ENCODE measurements around the gene EBNA1BP2.
A peak's percentile ranks its signal among the peaks of the same experiment; 100 is the strongest.

Gene EBNA1BP2

GRCh38 chr1:43147625-43148327, 24.3 kb downstream of the EBNA1BP2 start:
- H3K4me2 ChIP-seq (ENCODE audit: low read depth, low read length, poor library complexity, severe bottlenecking), result no peak overlapping the region
- H4K20me1 ChIP-seq (ENCODE audit: insufficient read depth, low read length, poor library complexity, severe bottlenecking), result no peaks in the 10 kb centered on the region
- no peak overlapping the region for H3K4me3 ChIP-seq (ENCODE audit: low read length, poor library complexity, severe bottlenecking)
- no peak overlapping the region for H3K9ac ChIP-seq (ENCODE audit: low read depth, low read length, poor library complexity, severe bottlenecking)
- TF ChIP-seq EZH2phosphoT487 (IDR thresholded peaks at IDR 0.05; ENCODE audit: borderline replicate concordance), result no peak
- TF ChIP-seq, protein P1, sequence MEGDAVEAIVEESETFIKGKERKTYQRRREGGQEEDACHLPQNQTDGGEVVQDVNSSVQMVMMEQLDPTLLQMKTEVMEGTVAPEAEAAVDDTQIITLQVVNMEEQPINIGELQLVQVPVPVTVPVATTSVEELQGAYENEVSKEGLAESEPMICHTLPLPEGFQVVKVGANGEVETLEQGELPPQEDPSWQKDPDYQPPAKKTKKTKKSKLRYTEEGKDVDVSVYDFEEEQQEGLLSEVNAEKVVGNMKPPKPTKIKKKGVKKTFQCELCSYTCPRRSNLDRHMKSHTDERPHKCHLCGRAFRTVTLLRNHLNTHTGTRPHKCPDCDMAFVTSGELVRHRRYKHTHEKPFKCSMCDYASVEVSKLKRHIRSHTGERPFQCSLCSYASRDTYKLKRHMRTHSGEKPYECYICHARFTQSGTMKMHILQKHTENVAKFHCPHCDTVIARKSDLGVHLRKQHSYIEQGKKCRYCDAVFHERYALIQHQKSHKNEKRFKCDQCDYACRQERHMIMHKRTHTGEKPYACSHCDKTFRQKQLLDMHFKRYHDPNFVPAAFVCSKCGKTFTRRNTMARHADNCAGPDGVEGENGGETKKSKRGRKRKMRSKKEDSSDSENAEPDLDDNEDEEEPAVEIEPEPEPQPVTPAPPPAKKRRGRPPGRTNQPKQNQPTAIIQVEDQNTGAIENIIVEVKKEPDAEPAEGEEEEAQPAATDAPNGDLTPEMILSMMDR (conservative IDR thresholded peaks at IDR 0.05; ENCODE audit: low read length), result no peak
- no peaks in the 10 kb centered on the region for H3K4me1 ChIP-seq (ENCODE audit: insufficient read depth, low read length, poor library complexity, severe bottlenecking)
- H3F3A ChIP-seq (ENCODE audit: low read depth), result no peaks in the 10 kb centered on the region
- no peaks in the 10 kb centered on the region for H3K9me3 ChIP-seq (ENCODE audit: insufficient read depth, low read depth, low read length)
- H2AFZ ChIP-seq (ENCODE audit: low read length), result no peak overlapping the region
- H3K79me2 ChIP-seq (ENCODE audit: insufficient read depth, low read length), result no peaks in the 10 kb centered on the region
- H3K27me3 ChIP-seq (ENCODE audit: insufficient read depth, low read length, poor library complexity, severe bottlenecking), result peaks cover 6% of the 10 kb centered on the region
- H3K36me3 ChIP-seq (ENCODE audit: insufficient read depth, low read length), result no peaks in the 10 kb centered on the region
- no peaks in the 10 kb centered on the region for H3K9me2 ChIP-seq (replicated peaks; ENCODE audit: low read depth, low read length)

- no peaks in the 10 kb centered on the region for H3F3A ChIP-seq (ENCODE audit: low read depth)
- peaks cover 6% of the 10 kb centered on the region for H3K27me3 ChIP-seq (ENCODE audit: insufficient read depth, low read length, poor library complexity, severe bottlenecking)
- H3K4me3 ChIP-seq (ENCODE audit: low read length, poor library complexity, severe bottlenecking), result no peak overlapping the region
- TF ChIP-seq EZH2phosphoT487 (IDR thresholded peaks at IDR 0.05; ENCODE audit: borderline replicate concordance), result no peak
- TF ChIP-seq, protein P1 (conservative IDR thresholded peaks at IDR 0.05; ENCODE audit: low read length), result no peak
- H3K36me3 ChIP-seq (ENCODE audit: insufficient read depth, low read length), result no peaks in the 10 kb centered on the region
- H2AFZ ChIP-seq (ENCODE audit: low read length), result no peak overlapping the region
- no peaks in the 10 kb centered on the region for H3K9me3 ChIP-seq (ENCODE audit: insufficient read depth, low read depth, low read length)
- no peaks in the 10 kb centered on the region for H3K9me2 ChIP-seq (replicated peaks; ENCODE audit: low read depth, low read length)
- no peak overlapping the region for H3K9ac ChIP-seq (ENCODE audit: low read depth, low read length, poor library complexity, severe bottlenecking)
- H3K79me2 ChIP-seq (ENCODE audit: insufficient read depth, low read length), result no peaks in the 10 kb centered on the region
- no peaks in the 10 kb centered on the region for H4K20me1 ChIP-seq (ENCODE audit: insufficient read depth, low read length, poor library complexity, severe bottlenecking)
- no peaks in the 10 kb centered on the region for H3K4me1 ChIP-seq (ENCODE audit: insufficient read depth, low read length, poor library complexity, severe bottlenecking)
- no peak overlapping the region for H3K4me2 ChIP-seq (ENCODE audit: low read depth, low read length, poor library complexity, severe bottlenecking)
Measured at GRCh38 chr1:43144237-43144636, 27.9 kb downstream of the EBNA1BP2 start.

GRCh38 chr1:43143441-43143888, 28.6 kb downstream of the EBNA1BP2 start:
- Histone ChIP-seq H3K9ac (ENCODE audit: low read depth, low read length, poor library complexity, severe bottlenecking) (no peak overlapping the region), H3K36me3 (ENCODE audit: insufficient read depth, low read length) (no peaks in the 10 kb centered on the region), H3K9me3 (ENCODE audit: insufficient read depth, low read depth, low read length) (no peaks in the 10 kb centered on the region), H3K27me3 (ENCODE audit: insufficient read depth, low read length, poor library complexity, severe bottlenecking) (peaks cover 6% of the 10 kb centered on the region), H2AFZ (ENCODE audit: low read length) (no peak overlapping the region), H3K4me1 (ENCODE audit: insufficient read depth, low read length, poor library complexity, severe bottlenecking) (no peaks in the 10 kb centered on the region), H3F3A (ENCODE audit: low read depth) (no peaks in the 10 kb centered on the region), H3K9me2 (replicated peaks; ENCODE audit: low read depth, low read length) (no peaks in the 10 kb centered on the region), H3K4me2 (ENCODE audit: low read depth, low read length, poor library complexity, severe bottlenecking) (no peak overlapping the region), H3K79me2 (ENCODE audit: insufficient read depth, low read length) (no peaks in the 10 kb centered on the region), H4K20me1 (ENCODE audit: insufficient read depth, low read length, poor library complexity, severe bottlenecking) (no peaks in the 10 kb centered on the region), H3K4me3 (ENCODE audit: low read length, poor library complexity, severe bottlenecking) (no peak overlapping the region)
- TF ChIP-seq, protein P1 (conservative IDR thresholded peaks at IDR 0.05; ENCODE audit: low read length), result peak; percentile 63
- TF ChIP-seq EZH2phosphoT487 (IDR thresholded peaks at IDR 0.05; ENCODE audit: borderline replicate concordance), result no peak

Data from Loucy (cell line).